Astrocyte (in vitro differentiated cells and primary cell): ENCODE data around the gene ETFA.

Source experiments
- EZH2 ChIP-seq: IDR thresholded peaks from 2 replicates; pipeline ENCODE4 v1.6.1; 2012; ENCODE audit warnings: mild to moderate bottlenecking, low read length, inconsistent platforms; ENCODE audit not compliant: insufficient read depth
- TF ChIP-seq, protein P1 (sequence below): IDR thresholded peaks from 2 replicates; pipeline ENCODE4 v1.5.1; 2011; ENCODE audit warnings: low read depth, mild to moderate bottlenecking, inconsistent platforms, low read length, moderate library complexity; ENCODE audit not compliant: insufficient read depth

- TF ChIP-seq, protein P1, sequence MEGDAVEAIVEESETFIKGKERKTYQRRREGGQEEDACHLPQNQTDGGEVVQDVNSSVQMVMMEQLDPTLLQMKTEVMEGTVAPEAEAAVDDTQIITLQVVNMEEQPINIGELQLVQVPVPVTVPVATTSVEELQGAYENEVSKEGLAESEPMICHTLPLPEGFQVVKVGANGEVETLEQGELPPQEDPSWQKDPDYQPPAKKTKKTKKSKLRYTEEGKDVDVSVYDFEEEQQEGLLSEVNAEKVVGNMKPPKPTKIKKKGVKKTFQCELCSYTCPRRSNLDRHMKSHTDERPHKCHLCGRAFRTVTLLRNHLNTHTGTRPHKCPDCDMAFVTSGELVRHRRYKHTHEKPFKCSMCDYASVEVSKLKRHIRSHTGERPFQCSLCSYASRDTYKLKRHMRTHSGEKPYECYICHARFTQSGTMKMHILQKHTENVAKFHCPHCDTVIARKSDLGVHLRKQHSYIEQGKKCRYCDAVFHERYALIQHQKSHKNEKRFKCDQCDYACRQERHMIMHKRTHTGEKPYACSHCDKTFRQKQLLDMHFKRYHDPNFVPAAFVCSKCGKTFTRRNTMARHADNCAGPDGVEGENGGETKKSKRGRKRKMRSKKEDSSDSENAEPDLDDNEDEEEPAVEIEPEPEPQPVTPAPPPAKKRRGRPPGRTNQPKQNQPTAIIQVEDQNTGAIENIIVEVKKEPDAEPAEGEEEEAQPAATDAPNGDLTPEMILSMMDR = no peak
- TF ChIP-seq EZH2 = no peak
Observed at GRCh38 chr15:76321171-76321570, 9.9 kb upstream of the ETFA start.
